Panc1 (cell line): ENCODE data around the gene C6orf132.

Source experiments
- POLR2AphosphoS5 ChIP-seq: IDR thresholded peaks from 2 replicates; pipeline ENCODE4 v1.6.1; 2012; ENCODE audit warnings: mild to moderate bottlenecking, low read depth, low read length, moderate library complexity
- SIN3A ChIP-seq: IDR thresholded peaks from 2 replicates; pipeline ENCODE4 v1.6.1; 2012; ENCODE audit warnings: low read depth, mild to moderate bottlenecking, low read length, moderate library complexity, borderline replicate concordance; ENCODE audit not compliant: insufficient read depth
- TCF7L2 ChIP-seq: IDR thresholded peaks from 2 replicates; pipeline ENCODE4 v1.6.1; 2011; ENCODE audit warnings: mild to moderate bottlenecking, low read depth, low read length, inconsistent platforms
- TF ChIP-seq, protein P1 (sequence below): fragments of 450-650 bp; IDR thresholded peaks from 2 replicates; pipeline ENCODE4 v1.5.1; 2017; ENCODE audit warnings: mild to moderate bottlenecking
- TF ChIP-seq, protein P2 (sequence below), 2 experiments: IDR thresholded peaks; 2 replicates each; pipeline ENCODE4 v1.6.1; 2011 to 2012; ENCODE audit warnings: low read depth in 2 of 2, control low read depth in 1 of 2, low read length in 1 of 2, mild to moderate bottlenecking in 1 of 2, moderate library complexity in 1 of 2; ENCODE audit not compliant: insufficient read depth in 1 of 2

DNA sequence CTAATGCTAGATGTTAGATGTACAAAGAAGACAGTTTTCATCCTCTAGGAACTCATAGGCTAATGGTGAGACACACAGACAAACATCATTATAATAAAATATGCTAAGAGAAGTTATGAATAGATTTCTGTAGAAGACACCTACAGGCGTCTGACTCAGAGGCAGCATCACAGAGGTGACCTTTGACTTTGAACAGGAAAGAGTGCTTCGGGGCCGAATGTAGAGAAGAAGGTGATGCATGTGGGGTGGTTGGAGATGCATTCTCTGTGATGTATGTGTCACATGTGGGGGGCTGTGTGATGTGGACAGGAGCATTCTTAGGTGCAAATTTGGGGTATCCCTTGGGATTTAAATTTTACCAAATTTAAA lies 37.5 kb upstream of the C6orf132 start:
- TF ChIP-seq, protein P1, sequence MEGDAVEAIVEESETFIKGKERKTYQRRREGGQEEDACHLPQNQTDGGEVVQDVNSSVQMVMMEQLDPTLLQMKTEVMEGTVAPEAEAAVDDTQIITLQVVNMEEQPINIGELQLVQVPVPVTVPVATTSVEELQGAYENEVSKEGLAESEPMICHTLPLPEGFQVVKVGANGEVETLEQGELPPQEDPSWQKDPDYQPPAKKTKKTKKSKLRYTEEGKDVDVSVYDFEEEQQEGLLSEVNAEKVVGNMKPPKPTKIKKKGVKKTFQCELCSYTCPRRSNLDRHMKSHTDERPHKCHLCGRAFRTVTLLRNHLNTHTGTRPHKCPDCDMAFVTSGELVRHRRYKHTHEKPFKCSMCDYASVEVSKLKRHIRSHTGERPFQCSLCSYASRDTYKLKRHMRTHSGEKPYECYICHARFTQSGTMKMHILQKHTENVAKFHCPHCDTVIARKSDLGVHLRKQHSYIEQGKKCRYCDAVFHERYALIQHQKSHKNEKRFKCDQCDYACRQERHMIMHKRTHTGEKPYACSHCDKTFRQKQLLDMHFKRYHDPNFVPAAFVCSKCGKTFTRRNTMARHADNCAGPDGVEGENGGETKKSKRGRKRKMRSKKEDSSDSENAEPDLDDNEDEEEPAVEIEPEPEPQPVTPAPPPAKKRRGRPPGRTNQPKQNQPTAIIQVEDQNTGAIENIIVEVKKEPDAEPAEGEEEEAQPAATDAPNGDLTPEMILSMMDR, result no peak
- TF ChIP-seq, protein P2, sequence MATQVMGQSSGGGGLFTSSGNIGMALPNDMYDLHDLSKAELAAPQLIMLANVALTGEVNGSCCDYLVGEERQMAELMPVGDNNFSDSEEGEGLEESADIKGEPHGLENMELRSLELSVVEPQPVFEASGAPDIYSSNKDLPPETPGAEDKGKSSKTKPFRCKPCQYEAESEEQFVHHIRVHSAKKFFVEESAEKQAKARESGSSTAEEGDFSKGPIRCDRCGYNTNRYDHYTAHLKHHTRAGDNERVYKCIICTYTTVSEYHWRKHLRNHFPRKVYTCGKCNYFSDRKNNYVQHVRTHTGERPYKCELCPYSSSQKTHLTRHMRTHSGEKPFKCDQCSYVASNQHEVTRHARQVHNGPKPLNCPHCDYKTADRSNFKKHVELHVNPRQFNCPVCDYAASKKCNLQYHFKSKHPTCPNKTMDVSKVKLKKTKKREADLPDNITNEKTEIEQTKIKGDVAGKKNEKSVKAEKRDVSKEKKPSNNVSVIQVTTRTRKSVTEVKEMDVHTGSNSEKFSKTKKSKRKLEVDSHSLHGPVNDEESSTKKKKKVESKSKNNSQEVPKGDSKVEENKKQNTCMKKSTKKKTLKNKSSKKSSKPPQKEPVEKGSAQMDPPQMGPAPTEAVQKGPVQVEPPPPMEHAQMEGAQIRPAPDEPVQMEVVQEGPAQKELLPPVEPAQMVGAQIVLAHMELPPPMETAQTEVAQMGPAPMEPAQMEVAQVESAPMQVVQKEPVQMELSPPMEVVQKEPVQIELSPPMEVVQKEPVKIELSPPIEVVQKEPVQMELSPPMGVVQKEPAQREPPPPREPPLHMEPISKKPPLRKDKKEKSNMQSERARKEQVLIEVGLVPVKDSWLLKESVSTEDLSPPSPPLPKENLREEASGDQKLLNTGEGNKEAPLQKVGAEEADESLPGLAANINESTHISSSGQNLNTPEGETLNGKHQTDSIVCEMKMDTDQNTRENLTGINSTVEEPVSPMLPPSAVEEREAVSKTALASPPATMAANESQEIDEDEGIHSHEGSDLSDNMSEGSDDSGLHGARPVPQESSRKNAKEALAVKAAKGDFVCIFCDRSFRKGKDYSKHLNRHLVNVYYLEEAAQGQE (IDR thresholded peaks at IDR 0.05; ENCODE audit: insufficient read depth in 1 of 2, low read depth in 2 of 2, low read length in 1 of 2), result no peak
- TF ChIP-seq TCF7L2 (no peak), POLR2AphosphoS5 (no peak), SIN3A (no peak)
